ENCODE data around the gene FMNL3.

- TF ChIP-seq CTCF (IDR thresholded peaks at IDR 0.05; ENCODE audit: insufficient read depth, low read depth, low read length) (no peak), EZH2 (IDR thresholded peaks at IDR 0.05; ENCODE audit: insufficient read depth, low read length) (no peak)
Observed at GRCh38 chr12:49646871-49647654, 60.1 kb downstream of the FMNL3 start.

All from astrocyte (in vitro differentiated cells and primary cell).